Upper lobe of left lung (tissue), 4 donors: Measurements from ENCODE around the gene WT1.

Experiments used
- EP300 ChIP-seq, 4 donors: sonication (generic); formaldehyde crosslinking; IDR thresholded peaks; one replicate each; pipeline ENCODE4 v1.5.1; 2017; ENCODE audit warnings: antibody characterized with exemption in 4 of 4, control low read depth in 2 of 4
- POLR2A ChIP-seq, 4 donors: fragments of 450-650 bp; IDR thresholded peaks; one replicate each; pipeline ENCODE4 v1.5.1; 2016 to 2017; ENCODE audit warnings: antibody characterized with exemption in 4 of 4, mild to moderate bottlenecking in 2 of 4

- TF ChIP-seq EP300 (IDR thresholded peaks at IDR 0.05) (no peak), POLR2A (IDR thresholded peaks at IDR 0.05) (no peak)
These were observed 49.3 kb downstream of the WT1 start for GRCh38 chr11:32385998-32386397.
